ENCODE measurements around the gene NPFF. TPM values are rescaled to one million over a fixed set of nuclear protein-coding genes. Genes with fewer than 3 reads are reported as not detected.

NPFF gene
- total and polyA plus RNA-seq, 10 of the 15 experiments (the other 5 are each of a cell fraction or from before 2014, with no cell fraction given): 0.21 to 0.69 (median 0.23) TPM; not detected in 7

GRCh38 chr12:53502331-53502730, 5.0 kb downstream of the NPFF start:
- peak overlapping the region; percentile 100 for H3K4me2 ChIP-seq (ENCODE audit: control insufficient read depth, insufficient read depth)
- FAIRE-seq (no peak), ATAC-seq (no peak), DNase-seq (ENCODE audit: low read depth, low spot score) (no peak)
- no peaks in the 10 kb centered on the region for H4K20me1 ChIP-seq (ENCODE audit: control insufficient read depth, insufficient read depth)
- peaks cover 7 to 12% of the 10 kb centered on the region in 2 experiments; a peak in 2 of 4 replicates for H3K36me3 ChIP-seq (ENCODE audit: control insufficient read depth in 2 of 2, insufficient read depth in 2 of 2, low read length in 1 of 2)
- TF ChIP-seq ZNF217 (IDR thresholded peaks at IDR 0.05) (no peak), NFIC (IDR thresholded peaks at IDR 0.05; ENCODE audit: low read depth, low read length) (no peak), KLF5 (IDR thresholded peaks at IDR 0.05; ENCODE audit: partially characterized antibody) (no peak), E4F1 (IDR thresholded peaks at IDR 0.05; ENCODE audit: borderline replicate concordance, partially characterized antibody) (no peak), POLR2AphosphoS5 (IDR thresholded peaks at IDR 0.05; ENCODE audit: low read length) (no peak), ETV6 (conservative IDR thresholded peaks at IDR 0.05 in 1 of 2, IDR thresholded peaks at IDR 0.05 in 1 of 2; ENCODE audit: borderline replicate concordance in 1 of 2, low read depth in 1 of 2) (no peak), RUNX3 (IDR thresholded peaks at IDR 0.05; ENCODE audit: low read length) (no peak), GABPA (IDR thresholded peaks at IDR 0.05; ENCODE audit: low read depth) (no peak), ELK1 (IDR thresholded peaks at IDR 0.05; ENCODE audit: low read depth, low read length) (no peak), JUND (IDR thresholded peaks at IDR 0.05; ENCODE audit: low read depth, low read length) (no peak), SUPT20H (IDR thresholded peaks at IDR 0.05; ENCODE audit: borderline replicate concordance, control insufficient read depth, low read depth, low read length) (no peak), PAX8 (IDR thresholded peaks at IDR 0.05) (no peak)
- TF ChIP-seq, protein P1, sequence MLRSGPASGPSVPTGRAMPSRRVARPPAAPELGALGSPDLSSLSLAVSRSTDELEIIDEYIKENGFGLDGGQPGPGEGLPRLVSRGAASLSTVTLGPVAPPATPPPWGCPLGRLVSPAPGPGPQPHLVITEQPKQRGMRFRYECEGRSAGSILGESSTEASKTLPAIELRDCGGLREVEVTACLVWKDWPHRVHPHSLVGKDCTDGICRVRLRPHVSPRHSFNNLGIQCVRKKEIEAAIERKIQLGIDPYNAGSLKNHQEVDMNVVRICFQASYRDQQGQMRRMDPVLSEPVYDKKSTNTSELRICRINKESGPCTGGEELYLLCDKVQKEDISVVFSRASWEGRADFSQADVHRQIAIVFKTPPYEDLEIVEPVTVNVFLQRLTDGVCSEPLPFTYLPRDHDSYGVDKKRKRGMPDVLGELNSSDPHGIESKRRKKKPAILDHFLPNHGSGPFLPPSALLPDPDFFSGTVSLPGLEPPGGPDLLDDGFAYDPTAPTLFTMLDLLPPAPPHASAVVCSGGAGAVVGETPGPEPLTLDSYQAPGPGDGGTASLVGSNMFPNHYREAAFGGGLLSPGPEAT (IDR thresholded peaks at IDR 0.05; ENCODE audit: low read depth): no peak
- H3K27me3 ChIP-seq (replicated peaks in 1 of 2; ENCODE audit: control insufficient read depth in 2 of 2, insufficient read depth in 2 of 2, low read length in 1 of 2): no peaks in the 10 kb centered on the region
- no peak overlapping the region for H3K27ac ChIP-seq (ENCODE audit: control insufficient read depth, insufficient read depth)
- H3K9me3 ChIP-seq (replicated peaks; ENCODE audit: control insufficient read depth, insufficient read depth, low read length): no peaks in the 10 kb centered on the region
- peaks cover 11% of the 10 kb centered on the region for H3K79me2 ChIP-seq (ENCODE audit: control insufficient read depth, insufficient read depth, low read length)
- no TSS peak for BruUV-seq (replicated peaks)
- SMC1A ChIA-PET (ENCODE audit: uncharacterized antibody, unreplicated experiment): interaction anchor here (1.1 kb wide), 1 partner anchor 150 kb away, joined by 4 read pairs; no protein-coding TSS in a partner anchor
- in situ Hi-C loops (cut with MboI) (no loop called here), intact Hi-C loops (cut with micrococcal nuclease; ENCODE audit: unreplicated experiment) (loop anchor here (5.0 kb wide), 1 partner anchor 50 kb away; the partner anchor contains the start of gene PCBP2)
- H3K4me3 ChIP-seq: peak overlapping the region; percentile 67
- 69% methylated on average over 9 of the region's 9 CpGs for WGBS (ENCODE audit: insufficient coverage, insufficient replicate concordance, low lambda C conversion rate, missing lambda C conversion rate)
- CTCF ChIA-PET: interaction anchor here (0.7 to 1.1 kb wide), 3 partner anchors 9 to 181 kb away, joined by 3 to 4 read pairs (median 3); partner anchors contain the start of gene AAAS
- no peak overlapping the region for H2AFZ ChIP-seq (ENCODE audit: control insufficient read depth, low read depth, low read length)
- peak overlapping the region; percentile 91 for H3K9ac ChIP-seq (ENCODE audit: control insufficient read depth, insufficient read depth, low read length)
- RAD21 ChIA-PET (ENCODE audit: unreplicated experiment): interaction anchor here (2.3 kb wide), 1 partner anchor 178 kb away, joined by 13 read pairs; no protein-coding TSS in a partner anchor
- peaks cover 13% of the 10 kb centered on the region for H3K4me1 ChIP-seq (ENCODE audit: control insufficient read depth, insufficient read depth, low read length)
- POLR2A ChIA-PET: interaction anchor here (0.6 to 1.9 kb wide), 2 partner anchors 13 to 68 kb away, joined by 4 to 5 read pairs; no protein-coding TSS in a partner anchor

All from GM12878 (cell line).